UCSD-AML1 (cell line): ENCODE results near the gene RAVER1.

Experiments used
- DNase-seq: peaks from one replicate; lab custom pipeline; 2025; ENCODE audit not compliant: unreplicated experiment; lab: John Stamatoyannopoulos, UW

Gene RAVER1

GRCh38 chr19:10318807-10319682 is 14.3 kb downstream of the RAVER1 start:
- DNase-seq, result no peak

GRCh38 chr19:10317857-10318462 is 15.4 kb downstream of the RAVER1 start:
- DNase-seq, result no peak

GRCh38 chr19:10317045-10317856 is 16.1 kb downstream of the RAVER1 start:
- no peak for DNase-seq

- DNase-seq, result no peak
These were observed 16.9 kb downstream of the RAVER1 start for GRCh38 chr19:10316229-10317044.

GRCh38 chr19:10315335-10316214 is 17.8 kb downstream of the RAVER1 start, which contains the start of gene FDX2:
Gene FDX2, minus strand, starts transcription at chr19:10316015. Its CDS starts 19 bp downstream, at chr19:10315996.
- peak; percentile 83 for DNase-seq

- no peak for DNase-seq
These were observed 23.9 kb downstream of the RAVER1 start, which contains the start of gene ZGLP1 for GRCh38 chr19:10309423-10309822. Gene ZGLP1, minus strand, starts transcription at chr19:10309815.

GRCh38 chr19:10306327-10306726 is 27.0 kb downstream of the RAVER1 start:
- DNase-seq, result no peak

GRCh38 chr19:10305139-10305806 is 28.1 kb downstream of the RAVER1 start:
- DNase-seq, result peak; percentile 75

GRCh38 chr19:10299545-10300458 is 33.5 kb downstream of the RAVER1 start:
- DNase-seq, result peak; percentile 78

GRCh38 chr19:10295847-10296591 is 37.3 kb downstream of the RAVER1 start:
- DNase-seq, result no peak

GRCh38 chr19:10295305-10295846 is 38.0 kb downstream of the RAVER1 start:
- DNase-seq, result no peak

- DNase-seq, result no peak
These were observed 39.0 kb downstream of the RAVER1 start for GRCh38 chr19:10294368-10294697.

GRCh38 chr19:10293637-10294367 is 39.5 kb downstream of the RAVER1 start:
- no peak for DNase-seq

GRCh38 chr19:10292789-10293636 is 40.3 kb downstream of the RAVER1 start:
- no peak for DNase-seq

GRCh38 chr19:10292206-10292788 is 41.0 kb downstream of the RAVER1 start:
- DNase-seq, result no peak
